SK-N-MC (cell line): ENCODE results near the gene FBH1.
"Not testable (repeated sequence)": the region's sequence is repeated elsewhere in the genome, so short reads cannot be mapped to it uniquely, and the experiment has no call there.

Experiments used
- DNase-seq: peaks from one replicate; pipeline ENCODE4 v3.0.0-alpha.2; 2011; ENCODE audit warnings: low read depth, low spot score
- H3K27ac ChIP-seq: fragments of 200-600 bp; sonication (generic); 2 replicates; pipeline ENCODE4 v1.5.1; 2016; ENCODE audit warnings: mixed run types
- H3K36me3 ChIP-seq: fragments of 200-600 bp; sonication (generic); 2 replicates; pipeline ENCODE4 v1.6.1; 2017; ENCODE audit warnings: antibody characterized with exemption, low read length, mixed read lengths; ENCODE audit not compliant: insufficient read depth
- H3K4me3 ChIP-seq: fragments of 200-600 bp; sonication (generic); 2 replicates; pipeline ENCODE4 v1.5.1; 2016
- H3K9ac ChIP-seq: fragments of 200-600 bp; sonication (generic); 2 replicates; pipeline ENCODE4 v1.8.0; 2017; ENCODE audit warnings: mixed run types, mixed read lengths; ENCODE audit not compliant: insufficient read length
- H3K9me3 ChIP-seq: fragments of 200-600 bp; sonication (generic); 2 replicates; pipeline ENCODE4 v1.6.1; 2017; ENCODE audit warnings: low read depth, mild to moderate bottlenecking, antibody characterized with exemption, low read length, moderate library complexity, mixed read lengths
- EZH2 ChIP-seq: fragments of 200-600 bp; sonication (generic); IDR thresholded peaks from one replicate; pipeline ENCODE4 v1.6.1; 2017; ENCODE audit warnings: antibody characterized with exemption
- FOXP2 ChIP-seq: optimal IDR thresholded peaks from 2 replicates; pipeline ENCODE3; 2011; ENCODE audit warnings: mild to moderate bottlenecking, moderate library complexity; ENCODE audit not compliant: insufficient read depth; ENCODE audit errors: extremely low read length, control extremely low read depth
- POLR2AphosphoS5 ChIP-seq: IDR thresholded peaks from 2 replicates; pipeline ENCODE4 v1.6.1; 2012; ENCODE audit warnings: mild to moderate bottlenecking, low read depth, low read length, borderline replicate concordance

FBH1 gene

DNA sequence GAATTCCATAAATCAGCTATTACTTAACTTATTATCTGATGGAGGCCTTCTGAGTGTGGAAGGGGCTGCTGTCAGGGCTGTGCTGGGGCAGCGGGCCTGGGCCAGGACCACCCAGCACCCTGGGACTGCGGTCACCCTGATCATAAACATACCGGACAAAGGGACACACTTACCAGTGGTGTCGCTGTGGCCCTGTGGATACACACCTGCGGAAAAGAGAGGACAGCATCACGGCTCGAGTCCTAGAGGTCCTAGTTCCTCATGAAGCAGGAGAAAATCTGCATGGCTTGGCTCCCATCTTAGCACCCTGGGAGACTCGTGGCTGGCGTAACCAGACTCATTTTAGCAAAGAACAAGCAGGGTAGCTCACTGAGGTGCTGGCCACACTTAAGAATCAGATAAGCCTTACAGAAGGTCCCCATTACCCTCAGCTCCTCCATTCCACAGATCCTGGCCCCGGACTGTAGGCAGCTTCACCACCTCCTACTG, 69.6 kb downstream of the FBH1 start:
- no peaks in the 10 kb centered on the region for H3K9me3 ChIP-seq
- DNase-seq, result no peak
- no peak overlapping the region for H3K27ac ChIP-seq
- TF ChIP-seq POLR2AphosphoS5, result no peak
- no peak for TF ChIP-seq EZH2
- TF ChIP-seq FOXP2, result no peak
- no peak overlapping the region for H3K4me3 ChIP-seq
- no peak overlapping the region for H3K9ac ChIP-seq
- H3K36me3 ChIP-seq, result no peaks in the 10 kb centered on the region

- H3K9ac ChIP-seq, result no peak overlapping the region
- no peaks in the 10 kb centered on the region for H3K36me3 ChIP-seq
- TF ChIP-seq FOXP2, result no peak
- no peak for TF ChIP-seq EZH2
- TF ChIP-seq POLR2AphosphoS5, result no peak
- no peak for DNase-seq
- H3K27ac ChIP-seq, result no peak overlapping the region
- H3K4me3 ChIP-seq, result no peak overlapping the region
- no peaks in the 10 kb centered on the region for H3K9me3 ChIP-seq
Measured at GRCh38 chr10:5960070-5960972, 70.3 kb downstream of the FBH1 start.

DNA sequence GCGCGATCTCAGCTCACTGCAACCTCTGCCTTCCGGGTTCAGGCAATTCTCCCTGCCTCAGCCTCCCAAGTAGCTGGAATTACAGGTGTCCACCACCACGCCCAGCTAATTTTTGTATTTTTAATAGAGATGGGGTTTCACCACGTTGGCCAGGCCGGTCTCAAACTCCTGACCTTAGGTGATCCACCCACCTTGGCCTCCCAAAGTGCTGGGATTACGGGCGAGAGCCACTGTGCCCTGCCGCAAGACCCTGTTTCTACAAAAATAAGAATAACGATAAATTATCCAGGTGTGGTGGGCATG, 70.9 kb downstream of the FBH1 start:
- H3K27ac ChIP-seq, H3K9ac ChIP-seq, H3K9me3 ChIP-seq, H3K4me3 ChIP-seq, H3K36me3 ChIP-seq, DNase-seq: not testable (repeated sequence)

DNA sequence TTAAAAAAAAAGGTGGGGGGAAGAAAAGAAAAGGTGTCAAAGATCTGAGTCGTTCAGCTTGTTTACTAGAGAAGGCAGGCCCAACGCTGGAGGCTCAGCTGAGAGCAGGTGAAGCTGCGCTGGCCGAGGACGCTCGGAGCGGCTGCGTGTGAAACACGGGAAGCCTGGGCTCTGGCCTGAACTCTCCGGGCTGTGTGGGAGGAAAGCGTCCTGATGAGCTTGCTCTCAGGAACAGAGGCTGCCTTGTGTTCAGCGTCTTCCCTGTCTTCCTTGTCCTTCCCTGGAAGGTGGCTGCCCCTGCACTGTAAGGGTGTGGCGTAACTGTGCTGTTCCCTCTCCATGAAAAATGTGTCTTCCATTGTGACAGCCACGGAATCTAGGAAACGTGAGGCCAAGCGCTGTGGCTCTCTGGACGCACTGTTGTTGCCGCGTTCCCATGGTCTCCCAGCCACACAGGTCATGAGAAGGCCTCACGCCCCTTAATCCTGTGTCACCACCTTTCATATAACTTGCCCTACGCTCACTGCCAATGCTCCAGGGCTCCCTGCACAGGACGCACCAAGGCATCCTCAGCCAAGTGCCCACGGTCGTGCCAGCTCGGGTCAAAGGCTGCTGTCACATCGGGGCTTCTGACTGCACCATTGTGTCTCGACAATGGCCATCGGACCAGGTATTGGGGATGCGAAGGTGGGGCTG, 71.5 kb downstream of the FBH1 start:
- no peaks in the 10 kb centered on the region for H3K9me3 ChIP-seq
- no peak overlapping the region for H3K27ac ChIP-seq
- H3K9ac ChIP-seq, result no peak overlapping the region
- no peak for DNase-seq
- no peaks in the 10 kb centered on the region for H3K36me3 ChIP-seq
- H3K4me3 ChIP-seq, result no peak overlapping the region
- TF ChIP-seq POLR2AphosphoS5, result no peak
- TF ChIP-seq FOXP2, result no peak
- TF ChIP-seq EZH2, result no peak

DNA sequence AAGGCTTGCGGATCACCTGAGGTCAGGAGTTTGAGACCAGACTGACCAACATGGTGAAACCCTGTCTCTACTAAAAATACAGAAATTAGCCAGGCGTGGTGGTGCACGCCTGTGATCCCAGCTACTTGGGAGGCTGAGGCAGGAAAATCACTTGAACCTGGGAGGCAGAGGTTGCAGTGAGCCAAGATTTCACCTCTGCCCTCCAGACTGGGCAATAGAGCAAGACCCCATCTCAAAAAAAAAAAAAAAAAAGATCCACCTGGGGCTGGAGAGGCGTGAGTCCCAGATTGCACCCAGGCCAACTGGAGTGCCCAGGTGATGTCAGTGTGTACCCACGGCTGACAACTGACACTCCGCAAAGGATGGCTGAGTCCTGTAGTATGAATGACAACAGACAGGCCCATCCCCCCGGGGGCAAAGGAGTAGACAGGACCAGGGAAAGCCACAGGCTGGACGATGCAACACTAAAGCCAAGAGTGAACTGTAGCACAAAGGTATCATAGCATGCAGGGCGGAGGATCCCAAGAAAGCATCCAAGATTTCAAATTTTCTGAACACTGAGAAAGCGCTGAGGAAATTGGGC, 72.4 kb downstream of the FBH1 start:
- DNase-seq, H3K9ac ChIP-seq, H3K27ac ChIP-seq, H3K9me3 ChIP-seq, H3K36me3 ChIP-seq, H3K4me3 ChIP-seq: not testable (repeated sequence)

DNA sequence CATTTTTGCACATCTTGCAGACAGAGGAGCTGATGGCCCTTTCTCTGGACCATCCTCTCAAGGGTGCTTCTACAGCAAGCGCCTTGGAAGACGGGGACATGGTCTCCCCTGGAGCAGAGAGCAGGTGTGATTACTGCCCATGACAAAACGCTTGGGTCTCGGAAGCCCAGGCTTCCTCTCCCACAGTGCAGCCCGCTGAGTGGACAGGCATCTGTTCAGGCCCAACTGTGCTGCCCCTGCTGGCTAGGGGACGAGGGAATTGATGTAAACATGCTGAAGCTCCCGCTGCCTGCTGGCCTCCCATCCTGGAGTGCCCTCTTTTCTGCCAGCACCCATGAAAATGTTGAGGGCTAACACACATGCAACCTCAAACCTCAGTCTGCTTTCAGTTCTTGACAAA, 73.0 kb downstream of the FBH1 start:
- TF ChIP-seq EZH2, result no peak
- TF ChIP-seq POLR2AphosphoS5, result no peak
- TF ChIP-seq FOXP2, result no peak
- Histone ChIP-seq H3K27ac (no peak overlapping the region), H3K9me3 (no peaks in the 10 kb centered on the region), H3K4me3 (no peak overlapping the region), H3K9ac (no peak overlapping the region), H3K36me3 (no peaks in the 10 kb centered on the region)
- DNase-seq, result no peak

DNA sequence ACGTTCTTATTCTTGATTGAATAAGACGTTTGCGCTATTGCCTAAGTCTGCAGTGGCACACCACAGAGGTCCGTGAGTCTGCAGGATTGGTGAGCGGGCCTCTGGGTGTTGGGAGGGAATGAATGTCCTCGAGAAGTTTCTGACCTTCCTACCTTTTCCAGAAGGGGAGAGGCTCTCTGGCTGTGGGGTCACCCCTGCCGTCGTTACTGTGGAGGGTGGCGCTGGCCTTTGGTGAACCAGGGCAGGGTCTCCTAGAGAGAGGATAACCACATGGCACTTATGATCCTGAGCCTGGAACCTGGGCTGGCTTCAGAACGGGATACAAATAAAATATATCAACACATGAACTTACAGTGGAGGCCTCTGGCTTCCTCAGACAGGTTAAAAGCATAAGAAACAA, 73.5 kb downstream of the FBH1 start:
- no peak overlapping the region for H3K27ac ChIP-seq
- no peak for DNase-seq
- no peak overlapping the region for H3K9ac ChIP-seq
- no peak for TF ChIP-seq FOXP2
- TF ChIP-seq POLR2AphosphoS5, result no peak
- no peak for TF ChIP-seq EZH2
- H3K4me3 ChIP-seq, result no peak overlapping the region
- no peaks in the 10 kb centered on the region for H3K36me3 ChIP-seq
- no peaks in the 10 kb centered on the region for H3K9me3 ChIP-seq

DNA sequence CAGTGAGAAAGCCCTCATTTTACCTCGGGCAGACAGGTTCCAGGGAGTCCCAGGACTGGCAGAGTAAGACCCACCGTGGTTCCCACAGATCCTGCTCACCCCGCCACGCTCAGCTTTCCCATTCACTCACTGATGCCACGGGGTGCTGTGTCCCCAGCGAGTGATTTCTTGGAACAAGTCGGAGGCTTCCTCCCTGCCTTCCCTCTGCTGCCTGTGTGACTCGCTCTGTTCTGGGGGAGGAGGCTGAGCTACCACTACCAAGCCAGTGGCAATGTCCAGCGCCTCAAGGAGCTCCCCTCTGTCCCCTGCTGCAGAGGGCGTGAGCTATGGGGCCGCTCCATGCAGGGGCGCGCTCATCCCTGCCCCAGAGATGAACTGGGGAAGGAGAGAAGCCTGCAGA, 74.7 kb downstream of the FBH1 start:
- no peaks in the 10 kb centered on the region for H3K9me3 ChIP-seq
- no peaks in the 10 kb centered on the region for H3K36me3 ChIP-seq
- no peak overlapping the region for H3K9ac ChIP-seq
- no peak overlapping the region for H3K27ac ChIP-seq
- H3K4me3 ChIP-seq, result no peak overlapping the region
- TF ChIP-seq FOXP2 (no peak), EZH2 (no peak), POLR2AphosphoS5 (no peak)
- no peak for DNase-seq
